OCI-LY3 (cell line): ENCODE measurements around the gene RBM26.

ENCODE experiments used
- H2AFZ ChIP-seq: fragments of 200-600, 300-600 bp; shearing (Covaris generic); 2 replicates; pipeline ENCODE4 v1.6.0; 2014; ENCODE audit warnings: antibody characterized with exemption, low read depth, low read length
- H3K27ac ChIP-seq: fragments of 200-600, 300-600 bp; sonication (generic); 2 replicates; pipeline ENCODE4 v1.5.1; 2014; ENCODE audit warnings: mild to moderate bottlenecking, low read length, moderate library complexity, mixed read lengths
- H3K27me3 ChIP-seq: fragments of 200-600, 300-600 bp; sonication (generic); 2 replicates; pipeline ENCODE4 v1.6.1; 2014; ENCODE audit warnings: low read depth, low read length, mixed read lengths
- H3K36me3 ChIP-seq: fragments of 200-600, 300-600 bp; sonication (generic); replicated peaks from 2 replicates; pipeline ENCODE3; 2014; ENCODE audit warnings: low read depth, low read length, mixed read lengths
- H3K4me1 ChIP-seq: fragments of 300-600, 200-600 bp; sonication (generic); 2 replicates; pipeline ENCODE4 v1.6.1; 2014; ENCODE audit warnings: low read length, mixed read lengths
- H3K4me2 ChIP-seq: fragments of 200-600, 300-600 bp; sonication (generic); 2 replicates; pipeline ENCODE4 v1.6.1; 2014; ENCODE audit warnings: low read length, mixed read lengths
- H3K4me3 ChIP-seq: fragments of 300-600, 200-600 bp; sonication (generic); 2 replicates; pipeline ENCODE4 v1.5.1; 2014; ENCODE audit warnings: antibody characterized with exemption, mild to moderate bottlenecking, low read length, moderate library complexity
- H3K79me2 ChIP-seq: fragments of 300-600, 200-600 bp; shearing (Covaris generic); 2 replicates; pipeline ENCODE4 v1.6.1; 2014; ENCODE audit warnings: mild to moderate bottlenecking, low read length, mixed read lengths
- H3K9ac ChIP-seq: fragments of 300-600, 200-600 bp; shearing (Covaris generic); 2 replicates; pipeline ENCODE4 v1.6.0; 2014; ENCODE audit warnings: mild to moderate bottlenecking, low read length, moderate library complexity
- H3K9me3 ChIP-seq: fragments of 200-600, 300-600 bp; shearing (Covaris generic); 2 replicates; pipeline ENCODE4 v1.6.1; 2014; ENCODE audit warnings: low read length, mixed read lengths; ENCODE audit not compliant: insufficient read depth
- H4K20me1 ChIP-seq: fragments of 200-600, 300-600 bp; sonication (generic); 2 replicates; pipeline ENCODE4 v1.6.1; 2016; ENCODE audit warnings: low read length, mixed read lengths; ENCODE audit not compliant: insufficient read depth
- CTCF ChIP-seq: fragments of 200-600, 300-600 bp; sonication (generic); IDR thresholded peaks from 2 replicates; pipeline ENCODE4 v1.5.1; 2014; ENCODE audit warnings: antibody characterized with exemption, low read length, low read depth
- EZH2phosphoT487 ChIP-seq: fragments of 200-600 bp; shearing (Covaris generic); IDR thresholded peaks from 2 replicates; pipeline ENCODE4 v1.6.1; 2018; ENCODE audit warnings: antibody characterized with exemption, mixed run types, low read depth

Gene RBM26

GRCh38 chr13:79328510-79328909 lies 77.5 kb downstream of the RBM26 start:
- H4K20me1 ChIP-seq = no peaks in the 10 kb centered on the region
- peaks cover 40% of the 10 kb centered on the region for H3K36me3 ChIP-seq
- no peaks in the 10 kb centered on the region for H3K27me3 ChIP-seq
- no peak for TF ChIP-seq CTCF
- no peak overlapping the region for H3K4me2 ChIP-seq
- H3K79me2 ChIP-seq = no peaks in the 10 kb centered on the region
- H3K9me3 ChIP-seq = no peaks in the 10 kb centered on the region
- H3K4me3 ChIP-seq = no peak overlapping the region
- no peaks in the 10 kb centered on the region for H3K4me1 ChIP-seq
- no peak overlapping the region for H3K27ac ChIP-seq
- no peak overlapping the region for H2AFZ ChIP-seq
- H3K9ac ChIP-seq = no peak overlapping the region

- no peaks in the 10 kb centered on the region for H3K4me1 ChIP-seq
- no peak overlapping the region for H3K9ac ChIP-seq
- H3K9me3 ChIP-seq = no peaks in the 10 kb centered on the region
- H2AFZ ChIP-seq = no peak overlapping the region
- no peak overlapping the region for H3K4me2 ChIP-seq
- H3K36me3 ChIP-seq = peaks cover 31% of the 10 kb centered on the region
- H3K27ac ChIP-seq = no peak overlapping the region
- no peak overlapping the region for H3K4me3 ChIP-seq
- H3K27me3 ChIP-seq = no peaks in the 10 kb centered on the region
- no peak for TF ChIP-seq EZH2phosphoT487
- no peak for TF ChIP-seq CTCF
- H4K20me1 ChIP-seq = no peaks in the 10 kb centered on the region
- H3K79me2 ChIP-seq = no peaks in the 10 kb centered on the region
Measured at GRCh38 chr13:79320433-79320832, 85.6 kb downstream of the RBM26 start.

GRCh38 chr13:79318664-79319063 lies 87.4 kb downstream of the RBM26 start:
- Histone ChIP-seq H3K4me2 (no peak overlapping the region), H3K9me3 (no peaks in the 10 kb centered on the region), H3K4me1 (no peaks in the 10 kb centered on the region), H4K20me1 (no peaks in the 10 kb centered on the region), H3K27me3 (no peaks in the 10 kb centered on the region), H3K79me2 (no peaks in the 10 kb centered on the region), H3K9ac (no peak overlapping the region), H3K4me3 (no peak overlapping the region), H3K36me3 (peaks cover 35% of the 10 kb centered on the region), H3K27ac (no peak overlapping the region), H2AFZ (no peak overlapping the region)
- TF ChIP-seq EZH2phosphoT487 = no peak
- no peak for TF ChIP-seq CTCF

GRCh38 chr13:79317856-79318255 lies 88.2 kb downstream of the RBM26 start:
- Histone ChIP-seq H2AFZ (no peak overlapping the region), H3K36me3 (peaks cover 34% of the 10 kb centered on the region), H3K4me2 (no peak overlapping the region), H3K79me2 (no peaks in the 10 kb centered on the region), H3K27me3 (no peaks in the 10 kb centered on the region), H3K9ac (no peak overlapping the region), H4K20me1 (no peaks in the 10 kb centered on the region), H3K4me3 (no peak overlapping the region), H3K4me1 (no peaks in the 10 kb centered on the region), H3K27ac (no peak overlapping the region), H3K9me3 (no peaks in the 10 kb centered on the region)
- TF ChIP-seq EZH2phosphoT487 = no peak

GRCh38 chr13:79314652-79315051 lies 91.4 kb downstream of the RBM26 start:
- Histone ChIP-seq H3K4me2 (no peak overlapping the region), H3K4me3 (no peak overlapping the region), H3K27me3 (no peaks in the 10 kb centered on the region), H3K36me3 (peaks cover 29% of the 10 kb centered on the region), H3K79me2 (no peaks in the 10 kb centered on the region), H3K27ac (no peak overlapping the region), H2AFZ (no peak overlapping the region), H4K20me1 (no peaks in the 10 kb centered on the region), H3K9me3 (no peaks in the 10 kb centered on the region), H3K4me1 (no peaks in the 10 kb centered on the region), H3K9ac (no peak overlapping the region)
- no peak for TF ChIP-seq EZH2phosphoT487
- TF ChIP-seq CTCF = no peak
